Activated T-cell treated with anti-CD3 and anti-CD28 coated beads, Interleukin-2, amount 50 U/mL, for 1 hour (primary cell): ENCODE measurements around the gene NIPA2.

ENCODE experiments used
- DNase-seq: peaks from one replicate; pipeline ENCODE4 v3.0.0-alpha.2; 2020

NIPA2 gene

GRCh38 chr15:22903961-22904534, 65.6 kb downstream of the NIPA2 start:
- DNase-seq: no peak

GRCh38 chr15:22904736-22905135, 66.3 kb downstream of the NIPA2 start:
- DNase-seq: no peak

- DNase-seq: no peak
Measured at GRCh38 chr15:22907161-22907950, 68.9 kb downstream of the NIPA2 start.

GRCh38 chr15:22908830-22909229, 70.4 kb downstream of the NIPA2 start:
- no peak for DNase-seq

GRCh38 chr15:22911306-22911705, 72.8 kb downstream of the NIPA2 start:
- DNase-seq: no peak

- DNase-seq: no peak
Measured at GRCh38 chr15:22912256-22912655, 73.8 kb downstream of the NIPA2 start.

GRCh38 chr15:22913646-22914380, 75.3 kb downstream of the NIPA2 start:
- no peak for DNase-seq

GRCh38 chr15:22915866-22916515, 77.5 kb downstream of the NIPA2 start:
- DNase-seq: no peak

GRCh38 chr15:22916606-22917350, 78.3 kb downstream of the NIPA2 start:
- no peak for DNase-seq

- no peak for DNase-seq
Measured at GRCh38 chr15:22917556-22917955, 79.1 kb downstream of the NIPA2 start.
